HG03575 (cell line): ENCODE measurements around the gene WFDC1.

Experiments
- ATAC-seq: cut with Tn5 transposase; IDR thresholded peaks from one replicate; pipeline ENCODE4 v1.9.1; 2021; ENCODE audit not compliant: unreplicated experiment, insufficient number of reproducible peaks, low FRiP score; ENCODE audit errors: extremely low read depth

WFDC1 gene, protein sequence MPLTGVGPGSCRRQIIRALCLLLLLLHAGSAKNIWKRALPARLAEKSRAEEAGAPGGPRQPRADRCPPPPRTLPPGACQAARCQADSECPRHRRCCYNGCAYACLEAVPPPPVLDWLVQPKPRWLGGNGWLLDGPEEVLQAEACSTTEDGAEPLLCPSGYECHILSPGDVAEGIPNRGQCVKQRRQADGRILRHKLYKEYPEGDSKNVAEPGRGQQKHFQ

DNA sequence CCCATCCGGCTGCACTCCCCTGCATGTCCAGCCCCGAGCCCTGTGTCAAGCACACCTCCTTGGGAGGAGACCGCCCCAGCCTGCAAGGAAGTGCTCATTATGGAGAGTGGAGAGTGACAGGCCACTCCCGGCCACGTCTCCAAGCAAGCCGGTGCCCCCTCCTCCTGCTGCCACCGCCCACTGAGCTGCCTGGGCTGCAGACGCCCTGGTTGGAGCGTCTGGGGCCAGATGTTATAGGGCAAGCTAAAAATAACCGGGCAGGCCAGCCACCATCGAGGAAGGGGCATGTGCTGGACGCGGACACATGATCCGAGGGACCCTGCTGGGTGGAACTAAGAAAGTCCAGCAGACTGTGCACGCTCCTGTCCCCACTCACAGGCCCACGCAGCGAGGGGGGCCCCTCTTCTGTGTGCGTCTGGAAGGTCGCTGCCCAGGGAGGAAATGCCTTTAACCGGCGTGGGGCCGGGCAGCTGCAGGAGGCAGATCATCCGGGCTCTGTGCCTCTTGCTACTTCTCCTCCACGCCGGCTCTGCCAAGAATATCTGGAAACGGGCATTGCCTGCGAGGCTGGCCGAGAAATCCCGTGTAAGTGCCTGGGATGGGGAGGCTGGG lies at the start of gene WFDC1:
Gene WFDC1 (plus strand): TSS at position 348 of the 612 bp plus-strand sequence. CDS start 94 bp downstream, at position 442.
- ATAC-seq: no peak

DNA sequence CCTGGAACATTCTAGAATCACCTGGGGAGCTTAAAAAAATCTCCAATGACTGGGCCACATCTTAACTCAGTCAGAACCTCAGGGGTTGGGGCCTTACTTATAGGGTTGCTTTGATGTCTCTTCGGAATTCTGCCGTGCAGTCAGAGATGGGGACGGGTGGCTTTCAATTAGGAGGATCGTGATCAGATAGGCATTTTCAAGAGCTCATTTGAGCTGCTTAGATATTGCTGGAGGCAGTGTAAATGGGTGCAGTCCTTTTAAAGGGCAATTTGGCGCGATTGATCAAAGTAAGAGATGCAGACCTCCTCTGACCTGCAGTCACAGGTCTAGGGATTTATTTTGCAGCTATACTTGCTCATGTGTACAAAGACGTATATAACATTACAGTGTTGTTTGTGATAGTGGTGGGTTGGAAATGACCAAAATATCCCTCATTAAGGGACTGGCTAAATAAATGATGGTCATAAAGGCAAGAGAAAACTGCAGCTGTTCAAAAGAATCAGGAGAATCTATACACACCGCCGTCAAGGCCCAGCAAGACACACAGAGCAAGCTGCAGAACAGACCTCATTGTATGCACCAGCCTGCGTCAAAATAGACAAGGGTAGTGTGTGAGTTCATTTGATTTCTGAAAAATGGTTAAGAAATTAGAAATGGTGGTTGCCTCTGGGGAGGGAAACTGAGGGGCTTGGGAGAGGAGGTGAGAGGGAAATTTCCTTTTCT lies 48.6 kb upstream of the WFDC1 start:
- no peak for ATAC-seq

DNA sequence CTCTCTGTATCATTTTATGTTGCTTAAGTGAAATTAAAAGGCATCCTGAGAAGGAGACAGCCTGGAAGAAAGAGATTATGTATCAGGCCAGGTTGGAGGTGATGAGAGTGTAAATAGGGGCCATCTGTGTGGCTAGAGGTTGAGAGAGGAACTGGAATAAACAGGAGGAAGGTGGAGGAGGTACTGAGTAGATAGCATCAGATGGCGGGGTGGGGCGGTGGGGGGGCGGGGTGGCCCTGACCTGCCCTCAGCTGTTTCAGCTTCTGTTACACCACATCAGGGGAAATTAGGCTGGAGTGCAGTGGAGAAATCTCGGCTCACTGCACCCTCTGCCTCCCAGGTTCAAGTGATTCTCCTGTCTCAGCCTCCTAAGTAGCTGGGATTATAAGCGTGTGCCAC lies 48.0 kb upstream of the WFDC1 start:
- no peak for ATAC-seq

DNA sequence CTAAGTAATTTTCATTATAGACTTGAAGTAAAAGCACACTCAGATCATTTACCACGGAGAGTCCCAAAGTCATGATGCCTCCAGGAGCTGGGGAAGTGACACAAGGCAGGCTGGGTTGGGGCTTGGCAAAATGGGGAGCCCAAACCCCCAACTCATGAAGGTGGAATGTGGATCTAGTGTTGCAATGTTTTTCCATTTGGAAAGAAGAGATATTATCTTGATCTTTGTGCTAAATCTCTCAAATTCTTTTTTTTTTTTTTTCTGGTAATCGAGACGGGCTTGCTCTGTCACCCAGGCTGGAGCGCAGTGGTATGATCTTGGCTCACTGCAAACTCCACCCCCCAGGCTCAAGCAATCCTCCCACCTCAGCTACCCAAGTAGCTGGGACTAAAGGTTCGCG lies 47.3 kb upstream of the WFDC1 start:
- ATAC-seq: no peak

DNA sequence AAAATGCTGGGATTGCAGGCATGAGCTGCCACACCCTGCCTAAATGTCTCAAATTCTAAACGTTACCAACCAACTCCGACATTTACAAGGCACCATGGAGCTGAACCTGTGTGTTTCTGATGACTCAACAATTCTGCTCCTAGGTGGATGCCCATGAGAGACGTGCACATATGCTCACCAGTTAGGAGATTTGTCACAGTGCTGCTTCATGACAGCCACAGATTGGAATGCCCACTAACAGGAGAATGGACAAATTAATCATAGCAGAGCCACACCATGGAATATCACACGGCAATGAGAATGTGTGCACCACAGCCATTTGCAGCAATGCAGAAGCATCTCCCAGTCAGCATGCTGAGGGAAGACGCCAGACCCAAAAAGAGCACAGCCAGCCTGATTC lies 46.8 kb upstream of the WFDC1 start:
- no peak for ATAC-seq

DNA sequence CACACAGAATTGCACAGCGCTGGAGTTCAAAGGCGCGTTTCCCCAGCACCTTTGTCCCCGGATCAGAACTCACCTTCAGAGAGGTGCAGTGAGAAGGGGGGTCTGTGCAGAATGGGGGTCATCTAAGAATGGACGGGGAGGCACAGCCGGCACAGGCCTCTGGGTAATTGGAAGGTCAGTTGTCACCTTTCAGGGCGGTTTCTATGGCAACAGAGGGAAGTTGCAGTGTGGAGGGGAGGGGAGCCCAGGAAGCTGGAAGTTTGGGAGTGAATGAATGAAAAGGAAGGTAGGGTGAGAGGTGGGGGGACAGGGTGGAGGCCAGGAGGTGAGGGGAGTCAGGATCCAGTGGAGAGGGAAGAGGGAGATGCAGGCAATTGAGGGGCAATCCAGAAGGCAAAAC lies 42.5 kb upstream of the WFDC1 start:
- no peak for ATAC-seq

DNA sequence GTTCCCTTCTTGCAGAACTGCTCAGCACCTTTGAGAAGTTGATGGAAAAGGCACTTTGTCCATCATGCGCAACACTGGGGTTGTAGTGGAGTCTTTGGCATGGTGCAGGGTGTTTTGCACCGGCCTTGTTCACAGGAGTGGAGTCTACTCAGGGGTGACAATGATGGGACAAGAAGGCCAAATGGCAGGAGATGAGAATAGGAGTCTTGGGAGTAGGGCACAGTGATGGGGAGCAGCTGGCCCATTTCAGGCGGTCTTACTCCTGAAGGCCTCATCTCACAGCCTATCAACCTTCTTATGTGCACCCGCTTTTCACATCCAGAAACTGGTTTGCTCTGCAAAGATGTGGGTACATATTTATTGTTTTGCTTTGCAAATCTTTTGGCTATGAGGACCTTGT lies 41.5 kb upstream of the WFDC1 start:
- no peak for ATAC-seq

DNA sequence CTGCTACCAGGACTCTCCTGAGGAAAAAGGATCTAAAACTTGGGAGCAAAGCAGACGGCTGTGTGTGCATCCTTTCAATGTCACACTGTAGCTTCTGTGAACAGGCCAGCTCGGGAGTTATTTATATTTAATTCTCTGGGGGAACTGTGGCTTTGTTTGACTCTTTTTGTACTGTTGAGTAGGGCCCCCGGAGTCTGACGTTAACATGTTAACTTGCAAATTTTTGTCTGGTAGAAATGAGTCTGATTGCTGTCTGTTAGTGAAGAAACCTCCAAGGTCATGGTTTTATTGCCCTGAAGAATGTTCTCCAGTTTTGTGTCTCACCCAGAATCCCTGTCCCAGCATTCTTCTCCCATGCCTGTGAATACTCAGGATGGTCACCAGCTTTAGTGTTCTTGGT lies 40.6 kb upstream of the WFDC1 start:
- ATAC-seq: no peak

DNA sequence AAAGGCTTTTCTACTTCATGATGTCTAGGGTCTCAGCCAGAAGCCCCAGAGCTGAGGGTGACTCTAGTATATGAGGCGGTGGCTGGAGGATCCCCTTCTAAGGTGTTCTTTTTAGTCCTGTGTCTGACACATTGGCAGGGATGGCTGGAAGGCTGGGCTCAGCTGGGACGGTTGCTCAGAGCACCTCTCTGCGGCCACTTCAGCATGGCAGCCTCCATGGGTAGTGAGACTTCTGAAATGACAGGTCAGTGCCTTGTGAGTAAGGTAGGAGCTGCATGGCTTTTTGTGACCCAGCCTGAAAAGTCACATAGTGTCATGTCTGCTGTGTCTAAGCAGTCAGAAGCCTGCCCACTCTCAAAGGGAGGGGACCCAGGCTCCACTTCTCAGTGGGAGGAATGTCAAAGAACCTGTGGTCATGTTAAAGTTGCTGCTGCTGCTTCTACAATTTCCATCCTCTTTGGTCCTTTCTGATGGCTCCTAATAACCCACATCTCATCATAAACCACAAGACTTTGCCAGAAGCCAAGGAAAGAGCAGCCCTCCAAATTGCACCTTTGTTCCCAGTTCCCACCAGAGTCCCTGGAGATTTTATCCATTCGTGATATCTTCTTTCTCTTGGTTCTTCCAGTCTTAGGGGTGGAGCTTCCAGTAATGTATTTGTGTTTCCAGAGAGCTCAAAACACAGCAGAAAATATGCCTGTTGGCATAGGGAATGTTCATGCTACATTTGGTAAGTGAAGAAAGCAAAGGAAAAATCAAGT lies 39.4 kb upstream of the WFDC1 start:
- ATAC-seq: no peak

DNA sequence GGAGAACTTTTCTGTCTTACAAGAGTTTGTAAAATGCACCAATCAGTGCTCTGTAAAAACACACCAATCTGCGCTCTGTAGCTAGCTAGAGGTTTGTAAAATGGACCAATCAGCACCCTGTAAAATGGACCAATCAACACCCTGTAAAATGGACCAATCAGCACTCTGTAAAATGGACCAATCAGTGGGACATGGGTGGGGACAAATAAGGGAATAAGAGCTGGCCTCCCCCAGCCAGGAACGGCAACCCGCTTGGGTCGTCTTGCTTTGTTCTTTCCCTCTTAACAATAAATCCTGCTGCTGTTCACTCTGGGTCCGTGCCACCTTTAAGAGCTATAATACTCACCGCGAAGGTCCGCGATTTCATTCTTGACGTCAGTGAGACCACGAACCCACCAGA lies 36.4 kb upstream of the WFDC1 start:
- no peak for ATAC-seq

DNA sequence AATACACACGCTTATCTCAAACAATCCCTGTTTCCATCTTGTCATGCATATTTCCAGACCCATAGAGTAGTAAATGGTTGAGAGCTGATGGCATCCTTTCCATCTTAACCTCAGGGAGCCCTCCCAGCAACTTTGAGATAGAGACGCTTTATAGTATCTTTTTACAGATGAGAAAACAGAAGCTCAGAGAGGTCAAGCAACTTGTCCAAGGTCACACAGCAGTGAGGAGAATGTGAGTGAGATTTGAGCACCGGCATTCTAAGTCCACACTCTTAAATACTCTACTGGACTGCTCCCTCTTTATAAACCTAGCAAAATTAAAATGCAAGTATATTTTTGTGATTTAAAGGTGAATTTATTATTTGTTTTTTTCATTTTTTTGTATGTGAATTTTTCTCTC lies 35.0 kb upstream of the WFDC1 start:
- no peak for ATAC-seq

DNA sequence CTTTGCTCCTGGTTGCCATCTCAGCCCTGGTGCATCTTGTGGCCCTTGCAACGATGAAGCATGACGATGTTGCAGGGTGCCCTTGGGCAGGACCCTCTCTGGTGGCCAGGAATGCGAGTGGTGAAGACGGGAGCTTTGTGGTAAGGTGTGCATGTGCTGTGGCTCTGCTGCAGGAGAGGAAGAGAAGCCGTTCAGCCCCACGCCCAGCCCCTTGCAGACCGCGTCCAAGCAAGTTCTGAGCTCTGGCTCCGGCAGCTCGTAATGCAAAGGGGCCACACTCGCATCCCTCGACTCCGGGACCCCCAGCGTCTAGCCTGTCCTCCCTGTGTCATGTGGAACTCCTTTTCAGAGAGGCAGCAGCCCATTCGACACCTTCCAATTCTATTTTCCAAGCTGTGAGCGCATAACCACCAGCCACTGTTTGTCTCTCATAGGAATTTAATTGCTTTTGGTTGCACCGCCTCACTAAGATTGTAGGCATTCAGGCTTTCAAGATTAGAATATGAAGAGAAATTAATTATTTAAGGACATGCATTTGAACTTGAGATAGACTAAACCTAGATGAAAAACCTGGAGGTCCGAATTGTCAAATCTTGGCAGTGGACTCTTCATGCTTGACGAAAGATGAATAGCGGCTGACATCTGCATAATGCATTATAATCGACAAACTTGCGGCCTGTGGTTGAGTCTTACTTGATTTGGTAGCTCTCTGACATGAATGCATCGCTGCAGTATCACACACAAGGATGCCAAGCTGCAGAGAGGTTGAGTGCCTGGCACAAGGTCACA lies 33.7 kb upstream of the WFDC1 start:
- ATAC-seq: no peak

DNA sequence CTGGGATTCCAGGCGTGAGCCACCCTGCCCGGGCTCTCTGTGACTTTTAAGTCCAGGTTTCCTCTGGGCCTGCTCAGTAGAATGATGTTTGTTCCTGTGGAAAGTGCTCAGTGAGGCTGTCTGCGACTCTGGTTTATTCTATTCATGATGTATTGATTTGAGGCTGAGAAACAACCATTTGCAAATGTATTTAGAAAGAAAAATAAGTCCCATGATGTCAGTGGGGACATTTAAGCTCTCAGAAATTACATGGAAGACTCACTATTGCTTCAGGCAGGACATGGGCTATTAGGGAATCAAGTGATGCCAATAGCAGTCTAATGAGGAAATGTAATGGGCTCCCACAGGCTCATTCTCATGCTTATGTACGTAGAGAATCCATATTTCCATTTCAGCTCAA lies 32.6 kb upstream of the WFDC1 start:
- no peak for ATAC-seq

DNA sequence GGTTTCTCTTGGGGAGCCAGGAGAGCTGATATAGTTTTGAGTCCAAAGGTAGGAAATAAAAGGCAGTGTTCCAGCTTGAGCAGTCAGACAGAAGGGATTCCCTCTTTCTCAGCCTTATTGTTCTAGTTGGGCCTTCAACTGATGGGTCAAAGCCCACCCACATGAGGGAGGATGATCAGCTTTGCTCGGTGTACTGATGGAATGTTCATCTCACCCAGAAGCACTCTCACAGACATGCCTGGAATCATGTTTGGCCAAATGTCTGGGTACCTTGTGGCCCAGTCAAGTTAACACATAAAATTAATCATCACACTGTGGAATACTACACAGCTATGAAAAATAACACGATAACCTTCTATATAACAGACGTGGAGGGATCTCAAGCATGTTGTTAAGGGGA lies 31.7 kb upstream of the WFDC1 start:
- ATAC-seq: no peak

DNA sequence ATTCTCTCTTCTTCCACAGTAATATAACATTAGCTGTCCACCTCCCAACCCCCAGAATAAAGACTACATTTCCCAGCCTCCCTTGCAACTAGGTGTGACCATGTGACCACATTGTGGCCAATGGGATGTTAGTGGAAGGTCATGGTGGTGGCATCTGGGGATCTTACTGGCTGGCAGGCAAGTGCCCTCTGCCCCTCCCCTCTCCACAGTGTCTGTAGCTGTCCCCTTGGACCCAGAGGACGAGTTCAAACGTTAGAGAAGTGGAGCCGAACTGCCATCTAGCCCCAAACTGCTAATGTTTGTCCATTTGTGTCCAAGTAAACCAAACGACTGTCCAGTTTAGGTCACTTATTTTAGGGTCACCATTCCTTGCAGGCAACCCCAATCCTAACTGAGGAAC lies 28.2 kb upstream of the WFDC1 start:
- ATAC-seq: no peak

DNA sequence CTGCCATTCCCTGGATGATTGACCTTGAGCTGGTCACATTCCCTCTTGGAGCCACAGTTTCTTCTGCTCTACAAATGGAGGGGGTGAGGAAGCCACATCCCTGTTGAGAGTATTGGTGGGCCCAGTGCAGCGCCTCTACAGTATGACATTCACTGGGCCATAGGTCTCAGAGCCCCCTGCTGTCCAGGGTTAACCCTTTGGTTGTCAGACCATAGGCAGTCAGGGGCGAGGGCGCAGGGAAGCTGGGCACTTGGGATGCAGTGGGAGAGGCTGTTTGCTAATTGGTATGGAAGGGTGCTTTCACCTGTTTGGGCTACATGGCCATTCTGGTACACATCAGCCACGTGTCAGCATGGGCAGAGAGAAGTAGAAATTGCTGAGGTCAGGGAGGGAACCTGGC lies 27.3 kb upstream of the WFDC1 start:
- ATAC-seq: no peak

DNA sequence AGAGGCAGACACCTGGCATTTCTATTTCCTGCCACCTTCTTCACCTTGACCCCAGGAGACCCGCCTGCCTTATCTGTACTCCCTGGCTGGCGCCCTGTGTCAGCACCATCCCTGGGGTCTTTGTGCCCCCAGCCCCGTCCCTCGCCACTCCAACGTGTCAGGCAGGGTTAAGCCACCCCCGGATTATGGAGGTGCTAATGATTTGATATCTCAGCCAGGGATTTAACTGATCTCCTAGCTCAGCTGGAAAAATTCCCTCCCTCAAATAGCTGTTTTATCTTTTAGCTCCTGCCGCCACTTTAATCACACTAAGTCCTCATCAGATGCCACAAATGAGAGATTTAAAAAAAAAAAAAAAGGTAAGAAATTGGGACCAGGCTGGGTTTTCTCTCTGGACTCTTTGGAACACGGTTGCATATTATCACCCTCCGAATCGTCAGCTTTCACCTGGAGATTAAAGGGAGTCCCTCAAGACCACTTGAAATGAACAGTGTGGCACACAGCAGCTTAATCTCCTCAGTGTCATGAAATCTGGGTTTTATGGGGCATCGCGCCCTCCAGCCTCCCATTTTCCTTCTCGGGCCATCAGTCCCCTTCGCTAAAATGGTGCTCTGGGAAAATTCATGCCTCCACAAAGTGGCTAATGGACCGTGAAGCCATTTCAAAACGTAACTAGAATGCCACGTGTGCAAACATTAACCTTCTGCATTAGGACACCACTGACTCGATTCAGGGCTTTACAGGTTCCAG lies 26.2 kb upstream of the WFDC1 start:
- ATAC-seq: no peak

DNA sequence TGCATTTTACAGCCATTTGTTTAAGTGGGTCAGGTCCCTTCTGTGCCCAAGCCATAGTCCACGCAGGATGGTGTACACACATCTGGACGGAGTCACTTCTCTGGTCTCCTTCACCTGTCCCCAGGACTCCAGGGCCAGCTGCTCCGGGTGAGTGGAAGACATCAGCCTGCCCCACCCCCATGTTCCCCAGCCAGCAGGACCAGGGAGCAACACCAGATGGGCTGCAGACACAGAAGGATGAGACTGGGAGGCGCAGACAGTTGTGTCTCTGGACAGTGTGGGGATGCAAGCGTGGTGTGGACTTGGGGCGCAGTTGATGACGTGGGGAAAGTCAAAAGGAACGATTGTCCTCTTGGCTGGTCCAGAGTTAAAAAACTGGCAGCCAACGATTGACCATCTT lies 24.6 kb upstream of the WFDC1 start:
- no peak for ATAC-seq
